GM08714 (cell line): ENCODE data around the gene COQ3.
"Not testable (repeated sequence)": the region's sequence is repeated elsewhere in the genome, so short reads cannot be mapped to it uniquely, and the experiment has no call there.

Source experiments
- H3K4me3 ChIP-seq: fragments of 200-500 bp; sonication (Bioruptor generic); 2 replicates; pipeline ENCODE4 v1.5.1; 2014; ENCODE audit warnings: mild to moderate bottlenecking, low read length, inconsistent platforms
- ZNF274 ChIP-seq: IDR thresholded peaks from 2 replicates; pipeline ENCODE4 v1.6.1; 2012; ENCODE audit warnings: mild to moderate bottlenecking, low read depth, low read length

The COQ3 gene

DNA sequence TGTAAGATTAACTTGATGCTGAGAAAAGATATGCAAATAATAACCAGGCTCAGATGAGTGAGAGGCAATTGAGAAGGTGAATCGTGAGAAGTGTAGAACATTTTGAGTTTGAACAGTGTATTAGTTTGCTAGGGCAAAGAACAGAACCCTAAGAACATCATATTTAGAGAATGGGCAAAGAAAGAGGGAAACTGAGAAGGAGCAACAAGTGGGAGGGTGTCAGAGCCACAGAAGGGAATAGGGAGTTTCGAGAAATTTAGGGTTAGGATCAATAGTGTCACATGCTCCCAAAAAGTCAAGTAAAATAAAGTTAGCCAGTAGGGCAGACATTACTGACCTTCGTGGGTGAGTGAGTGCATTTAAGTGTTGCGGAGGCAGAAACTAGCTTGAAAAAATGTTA, 39.0 kb downstream of the COQ3 start:
- no peak overlapping the region for H3K4me3 ChIP-seq
- TF ChIP-seq ZNF274, result no peak

DNA sequence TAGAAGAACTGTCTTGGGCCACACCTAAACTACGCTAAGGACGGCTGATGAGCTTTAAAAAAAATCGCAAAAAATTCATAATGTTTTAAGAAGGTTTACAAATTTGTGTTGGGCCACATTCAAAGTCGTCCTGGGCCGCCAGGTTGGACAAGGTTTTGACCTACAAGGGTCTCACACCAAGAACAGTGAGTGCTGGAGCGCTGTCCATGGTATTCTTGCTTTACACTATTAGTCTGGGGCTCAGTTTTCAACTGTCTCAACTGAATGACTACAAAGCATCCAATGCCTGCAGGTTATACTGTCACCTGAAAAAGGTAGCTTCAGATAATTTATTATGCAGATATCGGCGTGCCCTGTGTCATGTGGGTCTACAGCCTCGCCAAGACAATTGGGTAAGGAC, 40.9 kb downstream of the COQ3 start:
- TF ChIP-seq ZNF274, result no peak
- no peak overlapping the region for H3K4me3 ChIP-seq

DNA sequence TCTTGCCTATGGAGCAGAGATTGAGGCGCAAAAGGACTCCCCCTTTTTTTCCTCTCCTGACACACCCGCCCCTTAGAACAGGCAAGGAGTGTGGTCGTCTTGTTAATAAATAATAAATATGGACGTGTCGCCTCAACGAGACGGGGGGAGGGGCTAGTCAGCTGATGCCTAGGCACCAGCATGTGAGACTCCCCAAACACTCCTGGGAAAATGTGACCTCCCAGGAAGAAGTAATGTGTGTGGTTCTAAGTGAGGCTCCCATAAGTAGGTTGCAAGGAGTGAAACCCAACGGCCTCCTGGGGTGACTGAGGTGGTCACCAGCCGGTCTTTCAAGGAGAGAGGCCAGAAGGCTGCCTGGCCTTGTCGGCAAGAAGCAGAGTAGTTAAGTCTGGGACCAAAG, 43.4 kb downstream of the COQ3 start:
- H3K4me3 ChIP-seq, result no peak overlapping the region
- no peak for TF ChIP-seq ZNF274

DNA sequence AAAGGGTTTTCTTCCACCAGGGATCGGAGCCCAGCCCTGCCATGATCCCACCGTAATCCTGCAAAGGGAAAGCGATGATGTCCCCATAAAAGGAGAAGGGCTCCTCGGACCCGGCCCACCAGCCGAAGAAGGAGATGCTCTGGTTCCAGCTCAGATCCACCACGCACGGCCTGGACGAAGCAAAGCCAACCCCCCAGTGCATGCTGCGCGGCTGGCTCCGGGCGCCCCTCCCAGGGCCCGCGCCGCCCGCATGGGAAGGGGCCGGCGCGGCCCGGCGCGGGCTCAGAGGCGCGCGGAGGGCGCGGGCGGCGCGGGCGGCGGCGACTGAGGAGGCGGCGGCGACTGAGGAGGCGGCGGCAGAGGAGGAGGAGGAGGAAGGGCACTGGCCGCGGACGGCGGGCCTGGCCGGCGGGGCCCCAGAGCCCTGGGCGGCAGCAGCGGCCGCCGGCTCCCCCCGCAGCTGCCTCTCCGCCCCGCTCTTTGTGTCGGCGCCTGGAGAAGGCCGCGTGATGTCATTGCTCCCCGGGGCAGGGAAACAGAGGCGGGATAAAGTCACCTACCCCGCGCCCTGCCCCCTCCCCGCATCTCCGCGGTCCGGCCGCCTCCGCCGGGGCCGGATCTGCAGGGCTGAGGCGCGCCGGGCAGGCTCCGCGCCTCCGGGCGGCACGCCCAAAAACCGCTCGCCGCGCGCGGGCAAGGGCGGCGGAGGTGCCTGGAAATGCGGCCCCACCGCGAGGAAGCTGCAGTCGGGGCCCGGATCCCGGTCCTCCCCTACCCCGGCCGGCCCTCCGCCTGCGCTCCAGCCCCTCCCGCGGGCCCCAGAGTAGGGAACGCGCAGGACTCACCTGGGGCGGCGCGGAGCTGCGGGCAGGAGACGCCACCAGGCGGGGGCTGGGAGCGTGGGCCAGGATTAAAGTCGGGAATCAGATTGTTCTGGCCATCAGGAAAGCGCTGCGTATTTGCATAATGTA, 44.5 kb downstream of the COQ3 start, which contains the start of gene FAXC:
FAXC (minus strand) TSS at position 504 of the 971 bp plus-strand sequence; CDS start at position 202, 302 bp downstream.
- no peak for TF ChIP-seq ZNF274
- H3K4me3 ChIP-seq, result peak within 1 kb of the TSS; percentile 72

DNA sequence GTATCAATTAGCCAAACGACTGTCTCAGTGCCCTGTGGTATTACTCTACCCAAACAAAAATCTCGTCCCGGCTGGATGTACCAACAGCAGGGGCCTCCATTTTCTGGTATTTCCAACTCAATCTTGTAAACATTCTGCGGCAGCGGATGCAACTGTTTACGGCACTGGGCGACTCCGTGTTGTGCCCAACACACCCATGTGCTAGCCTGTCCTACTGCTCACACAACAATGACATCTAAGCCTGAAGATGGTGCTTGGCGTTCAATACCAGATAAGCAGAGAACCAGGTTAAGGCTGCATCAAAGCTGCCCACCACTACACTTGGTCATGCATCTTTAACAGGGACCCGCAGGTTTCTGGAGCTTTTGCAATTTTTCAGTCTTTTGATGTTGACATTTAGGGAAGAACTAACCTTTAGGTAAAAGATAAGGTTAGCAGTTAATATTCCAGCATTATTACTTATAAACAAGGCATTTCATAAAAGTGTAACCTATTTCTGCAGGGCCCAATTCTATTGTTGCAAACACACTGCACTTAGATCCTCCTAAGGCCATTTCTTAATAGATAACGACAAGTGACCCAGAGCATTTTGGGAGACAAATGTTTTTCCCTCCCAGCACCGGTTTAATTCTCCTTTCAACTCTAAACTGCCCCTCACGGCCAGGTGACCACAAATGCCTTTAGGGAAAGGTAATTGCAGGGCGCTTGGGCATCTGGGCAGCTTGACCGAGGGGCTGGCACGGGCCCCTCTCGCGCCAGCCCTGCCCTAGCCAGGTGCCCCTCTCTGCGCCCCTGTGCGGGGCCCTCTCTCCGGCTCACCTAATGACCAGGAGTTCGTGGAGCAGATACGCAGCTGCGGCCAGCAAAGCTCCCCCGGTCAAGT, 45.5 kb downstream of the COQ3 start:
- H3K4me3 ChIP-seq, result peak overlapping the region; percentile 72

DNA sequence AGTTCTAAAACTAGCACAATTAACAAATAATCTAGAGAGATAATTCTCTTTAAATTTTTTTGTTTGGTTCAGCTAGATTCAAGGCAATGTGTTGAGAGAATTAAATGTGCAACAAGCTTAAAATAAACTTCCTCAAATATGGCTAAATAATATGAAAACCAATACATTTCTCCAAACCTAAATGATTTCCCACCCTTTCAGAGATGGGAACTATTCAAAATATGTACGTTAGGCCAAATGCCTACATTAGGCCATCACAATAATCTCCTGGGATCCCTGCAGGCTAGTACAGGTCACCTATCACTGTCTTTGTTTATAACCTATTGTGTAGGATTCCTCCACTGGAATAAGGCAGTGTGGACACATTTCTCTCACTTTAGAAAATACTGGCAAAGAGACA, 46.2 kb downstream of the COQ3 start:
- no peak for TF ChIP-seq ZNF274
- H3K4me3 ChIP-seq, result no peak overlapping the region

More for the DNA sequence above, 45.5 kb downstream of the COQ3 start:
- no peak for TF ChIP-seq ZNF274

DNA sequence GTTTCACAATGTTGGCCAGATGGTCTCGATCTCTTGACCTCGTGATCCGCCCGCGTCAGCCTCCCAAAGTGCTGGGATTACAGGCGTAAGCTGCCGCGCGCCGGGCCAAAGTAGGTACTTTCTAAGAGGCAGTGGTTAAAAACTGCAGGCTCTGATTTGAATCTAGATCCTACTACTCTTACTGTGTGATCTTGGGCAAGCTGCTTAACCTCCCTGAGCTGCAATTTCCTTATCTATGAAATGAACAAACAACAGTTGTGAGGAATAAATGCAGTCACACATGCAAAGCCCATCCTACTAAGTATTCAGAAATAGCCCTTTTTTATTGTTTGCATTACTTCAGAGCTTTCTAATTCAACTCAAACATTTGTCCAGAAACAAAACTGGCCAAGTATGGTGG, 47.4 kb downstream of the COQ3 start:
- H3K4me3 ChIP-seq, result no peak overlapping the region
- no peak for TF ChIP-seq ZNF274

DNA sequence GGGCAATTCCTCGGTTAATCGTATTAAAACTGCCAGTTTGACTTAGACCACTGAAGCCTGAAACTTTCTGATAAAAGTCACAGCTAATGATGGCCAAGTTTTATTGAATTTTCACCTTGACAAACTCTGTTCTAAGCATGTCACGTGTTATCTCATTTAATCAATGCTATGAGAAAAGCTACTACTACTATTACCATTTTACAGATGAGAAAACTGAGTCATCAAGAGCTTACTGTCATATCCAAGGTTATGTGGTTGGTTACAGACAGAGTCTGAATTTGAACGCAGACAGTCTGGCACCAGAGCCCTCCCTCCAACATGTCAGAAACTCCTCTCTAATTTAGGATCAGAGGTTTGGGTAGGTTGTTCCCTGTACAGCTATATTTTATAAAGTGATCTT, 48.8 kb downstream of the COQ3 start:
- no peak for TF ChIP-seq ZNF274
- H3K4me3 ChIP-seq, result no peak overlapping the region

DNA sequence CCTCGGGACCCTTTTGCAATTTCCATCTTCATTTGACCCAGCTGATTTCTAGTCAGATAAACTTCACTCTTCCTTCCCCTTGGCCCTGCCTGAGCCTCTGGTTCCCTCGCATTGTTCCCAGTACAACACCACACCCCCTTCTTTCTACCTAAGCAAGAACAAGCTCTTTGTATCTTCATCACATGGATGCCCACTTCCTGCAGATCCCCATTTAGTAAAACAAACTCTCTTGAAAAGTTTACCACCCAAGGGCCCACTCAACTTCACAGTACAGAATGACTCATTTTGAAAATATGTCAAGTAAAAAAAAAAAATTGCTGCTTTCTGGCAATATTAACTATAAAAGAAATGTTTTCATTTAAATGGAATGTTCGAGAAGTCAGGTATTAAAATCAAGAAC, 49.7 kb downstream of the COQ3 start:
- TF ChIP-seq ZNF274, result no peak
- no peak overlapping the region for H3K4me3 ChIP-seq

DNA sequence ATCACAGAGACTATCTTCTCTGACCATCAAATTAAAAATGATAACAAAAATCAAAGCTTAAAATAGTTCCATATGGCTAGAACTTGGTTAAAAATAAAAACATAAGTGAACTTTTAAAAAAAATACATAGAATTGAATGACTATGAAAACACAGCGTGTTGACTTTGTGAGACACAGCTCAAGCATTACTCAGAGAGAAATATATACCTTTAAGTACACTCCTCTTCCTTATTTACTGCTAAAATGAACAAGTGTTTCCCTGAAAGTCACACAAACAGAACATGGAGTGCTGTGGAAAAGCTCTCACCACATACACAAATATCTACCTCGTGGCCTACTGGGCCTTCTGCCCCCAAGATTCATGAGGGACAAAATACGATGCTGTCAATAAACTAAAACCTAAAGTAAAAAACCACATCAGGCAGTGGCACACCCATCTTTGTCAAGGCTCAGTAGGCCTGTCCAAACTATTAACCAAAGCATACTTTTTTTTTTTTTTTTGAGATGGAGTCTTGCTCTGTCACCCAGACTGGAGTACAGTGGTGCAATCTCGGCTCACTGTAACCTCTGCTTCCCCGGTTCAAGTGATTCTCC, 52.0 kb downstream of the COQ3 start:
- TF ChIP-seq ZNF274, result no peak
- no peak overlapping the region for H3K4me3 ChIP-seq

DNA sequence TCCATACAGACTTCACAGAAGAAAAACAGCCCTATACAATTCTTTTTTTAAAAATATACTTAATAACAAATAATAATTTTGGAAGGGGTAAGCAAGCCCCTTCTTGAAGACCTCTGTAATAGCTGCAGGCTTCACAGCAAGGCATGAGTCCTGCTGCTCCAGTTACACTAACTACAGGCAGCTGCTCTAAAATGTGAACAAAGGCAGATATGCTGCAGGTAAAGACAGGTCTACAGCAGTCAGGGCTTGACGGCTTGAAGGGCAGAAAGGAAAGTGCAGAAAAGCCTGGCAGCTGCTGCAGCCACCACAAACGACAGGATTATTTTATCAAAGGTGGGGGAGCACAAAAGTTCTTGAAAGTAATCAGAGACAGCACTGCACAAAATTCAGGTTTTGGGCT, 55.8 kb downstream of the COQ3 start:
- no peak overlapping the region for H3K4me3 ChIP-seq
- TF ChIP-seq ZNF274, result no peak

DNA sequence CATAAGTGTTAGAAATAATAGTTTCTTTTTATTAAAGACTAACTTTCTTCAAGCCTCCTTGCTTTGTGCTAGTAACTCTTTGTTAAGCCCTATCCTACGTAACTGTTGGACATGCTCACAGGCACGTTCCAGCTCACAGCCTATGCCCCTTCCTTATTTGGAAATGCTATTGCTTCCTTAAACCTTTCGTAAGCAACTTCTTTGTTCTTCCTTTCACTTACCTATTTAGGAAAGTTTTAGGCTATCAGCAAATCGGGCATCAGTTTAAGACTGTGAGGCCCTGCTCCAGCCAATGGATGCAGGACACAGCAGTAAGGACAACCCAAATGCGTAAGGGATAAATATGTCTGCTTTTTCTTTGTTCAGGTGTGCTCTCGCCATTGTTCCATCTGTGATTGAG, 58.7 kb downstream of the COQ3 start:
- H3K4me3 ChIP-seq, result not testable (repeated sequence)

DNA sequence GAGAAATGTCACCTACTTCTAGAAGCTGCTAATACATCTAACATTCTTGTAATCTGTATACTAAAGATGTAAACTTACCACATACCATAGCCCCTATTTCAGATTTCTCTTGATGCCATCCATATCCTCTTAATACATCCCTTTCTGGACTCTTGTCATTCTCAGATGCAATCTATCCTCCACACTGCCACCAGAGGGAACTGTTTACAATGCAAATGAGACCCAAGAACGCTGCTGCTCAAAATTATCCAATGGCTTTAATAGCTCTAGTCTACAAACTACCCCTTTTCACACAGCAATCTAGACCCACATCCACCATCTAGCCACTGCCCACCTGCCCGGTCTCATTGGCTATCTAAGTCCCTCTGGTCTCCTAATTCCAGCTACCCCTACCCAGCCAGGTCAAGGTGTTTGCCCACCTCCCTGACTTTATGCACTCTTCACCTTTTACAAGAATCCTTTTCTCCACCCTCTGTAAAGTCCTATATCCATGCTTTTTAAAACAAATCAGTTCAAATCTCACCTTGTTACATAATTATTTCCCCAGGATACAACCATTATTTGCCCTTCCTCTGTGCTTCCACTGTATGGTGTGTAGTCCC, 59.4 kb downstream of the COQ3 start:
- H3K4me3 ChIP-seq, result no peak overlapping the region

DNA sequence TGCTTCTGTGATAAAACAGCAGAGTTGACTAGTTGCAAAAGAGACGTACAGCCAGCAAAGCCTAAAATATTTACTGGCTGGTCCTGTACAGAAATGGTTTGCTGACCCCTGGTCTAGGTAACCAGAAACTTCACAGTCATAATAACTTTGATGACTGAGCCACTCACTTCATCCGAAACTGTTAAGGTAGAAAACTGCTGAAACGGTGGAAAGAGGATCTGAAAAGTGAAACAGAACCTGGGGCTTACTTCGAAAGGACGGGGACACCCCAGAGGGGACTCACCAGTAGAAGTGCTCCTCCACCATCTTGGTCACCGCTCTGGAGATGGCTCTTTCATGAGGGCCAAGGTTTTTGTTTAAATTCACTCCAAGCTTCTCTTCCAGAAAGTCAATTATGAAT, 60.9 kb downstream of the COQ3 start:
- H3K4me3 ChIP-seq, result no peak overlapping the region
- TF ChIP-seq ZNF274, result no peak

More for the DNA sequence above, 59.4 kb downstream of the COQ3 start:
- TF ChIP-seq ZNF274, result no peak
